ENCODE results near the gene EIF3I. TPM values are rescaled to one million over a fixed set of nuclear protein-coding genes. Genes with fewer than 3 reads are reported as not detected.

EIF3I gene
- total RNA-seq, 1 experiment from 2014 or later = 222 TPM

- Histone ChIP-seq H3K79me2 (ENCODE audit: insufficient read depth, low read length) (no peaks in the 10 kb centered on the region), H4K20me1 (ENCODE audit: control insufficient read depth, insufficient read depth, insufficient read length) (no peaks in the 10 kb centered on the region), H2BK120ac (ENCODE audit: low read depth, low read length, poor library complexity, severe bottlenecking) (no peak overlapping the region), H3K4me1 (ENCODE audit: insufficient read depth, low read length) (no peaks in the 10 kb centered on the region; the same call in 1 of the 2 replicates), H3K23me2 (ENCODE audit: insufficient read length, low read depth, low read length, poor library complexity, severe bottlenecking) (peaks cover 3% of the 10 kb centered on the region), H3K4ac (ENCODE audit: low read depth, low read length) (no peak overlapping the region), H2BK15ac (ENCODE audit: low read depth, low read length) (no peak overlapping the region), H4K5ac (ENCODE audit: insufficient read length, low read depth, low read length) (no peak overlapping the region), H3K79me1 (ENCODE audit: insufficient read depth, low read depth, low read length, poor library complexity, severe bottlenecking) (no peaks in the 10 kb centered on the region), H4K8ac (replicated peaks; ENCODE audit: insufficient read length, low read depth, low read length) (no peak overlapping the region), H3T11ph (ENCODE audit: low read length) (no peak overlapping the region), H3K9ac (ENCODE audit: extremely low read depth, insufficient read length, low read length) (no peak overlapping the region), H4K91ac (ENCODE audit: insufficient read length, low read depth, low read length) (no peak overlapping the region), H2AK5ac (ENCODE audit: insufficient read length, low read length) (no peak overlapping the region), H3K23ac (ENCODE audit: insufficient read length, low read depth, low read length) (no peak overlapping the region), H2BK12ac (ENCODE audit: insufficient read length, low read depth, low read length) (no peak overlapping the region), H3K18ac (ENCODE audit: insufficient read length, low read depth, low read length) (no peak overlapping the region), H3K4me2 (ENCODE audit: insufficient read depth, insufficient read length, low read length) (no peak overlapping the region), H3K56ac (ENCODE audit: insufficient read length, low read depth, low read length) (no peak overlapping the region), H2AFZ (ENCODE audit: low read length) (no peak overlapping the region), H3K9me3 (ENCODE audit: control insufficient read depth, low read depth, low read length) (no peaks in the 10 kb centered on the region), H2BK5ac (ENCODE audit: insufficient read length, low read length) (no peak overlapping the region), H2BK20ac (ENCODE audit: low read depth, low read length, poor library complexity, severe bottlenecking) (no peak overlapping the region), H3K27ac (ENCODE audit: insufficient read length, low read depth, low read length) (no peak overlapping the region), H3K27me3 (ENCODE audit: insufficient read depth, low read length) (no peaks in the 10 kb centered on the region), H3K14ac (ENCODE audit: insufficient read depth, low read length) (no peak overlapping the region)
- no peak for DNase-seq
- H3K36me3 Mint-ChIP-seq (ENCODE audit: insufficient read depth in 1 of 3, low read depth in 3 of 3) = peaks cover 30 to 56% (median 51%) of the 10 kb centered on the region in 3 experiments; a peak in 6 of 7 replicates
- H3K27me3 Mint-ChIP-seq (ENCODE audit: low read depth) = no peaks in the 10 kb centered on the region; the same call in none of the 2 replicates
- H3K9me3 Mint-ChIP-seq = no peaks in the 10 kb centered on the region
- H3K4me1 Mint-ChIP-seq = peaks cover 36 to 37% of the 10 kb centered on the region in 2 experiments
- no peak overlapping the region; a peak in 3 of 7 replicates for H3K27ac Mint-ChIP-seq
- no peak overlapping the region for H3K4me3 Mint-ChIP-seq
- no CpG with 5 or more reads among the region's 6 CpGs for WGBS (ENCODE audit: extremely low coverage, insufficient read length, low lambda C conversion rate)
- TF ChIP-seq, protein P1, sequence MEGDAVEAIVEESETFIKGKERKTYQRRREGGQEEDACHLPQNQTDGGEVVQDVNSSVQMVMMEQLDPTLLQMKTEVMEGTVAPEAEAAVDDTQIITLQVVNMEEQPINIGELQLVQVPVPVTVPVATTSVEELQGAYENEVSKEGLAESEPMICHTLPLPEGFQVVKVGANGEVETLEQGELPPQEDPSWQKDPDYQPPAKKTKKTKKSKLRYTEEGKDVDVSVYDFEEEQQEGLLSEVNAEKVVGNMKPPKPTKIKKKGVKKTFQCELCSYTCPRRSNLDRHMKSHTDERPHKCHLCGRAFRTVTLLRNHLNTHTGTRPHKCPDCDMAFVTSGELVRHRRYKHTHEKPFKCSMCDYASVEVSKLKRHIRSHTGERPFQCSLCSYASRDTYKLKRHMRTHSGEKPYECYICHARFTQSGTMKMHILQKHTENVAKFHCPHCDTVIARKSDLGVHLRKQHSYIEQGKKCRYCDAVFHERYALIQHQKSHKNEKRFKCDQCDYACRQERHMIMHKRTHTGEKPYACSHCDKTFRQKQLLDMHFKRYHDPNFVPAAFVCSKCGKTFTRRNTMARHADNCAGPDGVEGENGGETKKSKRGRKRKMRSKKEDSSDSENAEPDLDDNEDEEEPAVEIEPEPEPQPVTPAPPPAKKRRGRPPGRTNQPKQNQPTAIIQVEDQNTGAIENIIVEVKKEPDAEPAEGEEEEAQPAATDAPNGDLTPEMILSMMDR (conservative IDR thresholded peaks at IDR 0.05) = no peak
Observed at GRCh38 chr1:32197837-32198236, 24.4 kb upstream of the EIF3I start.

All from H9 (cell line).